Upper lobe of left lung (tissue), 6 donors: Measurements from ENCODE around the gene EYA3. TPM values are rescaled to one million over a fixed set of nuclear protein-coding genes. Genes with fewer than 3 reads are reported as not detected.

Source experiments
- ATAC-seq, 2 donors: fragments of 200-7000 bp; cut with Tn5 transposase; one replicate each; pipeline ENCODE4 v1.9.1; 2022; ENCODE audit warnings: mild to moderate bottlenecking in 2 of 2, moderate library complexity in 2 of 2; ENCODE audit not compliant: low FRiP score in 2 of 2
- DNase-seq, 2 donors: peaks; one replicate each; pipeline ENCODE4 v3.0.0-alpha.2; 2019 to 2020
- H3K27ac ChIP-seq, 4 donors: fragments of 200-600 bp; sonication (generic); one replicate each; pipeline ENCODE4 v1.5.1; 2016 to 2019
- H3K27me3 ChIP-seq, 4 donors: fragments of 200-600 bp; sonication (generic); one replicate each; pipeline ENCODE4 v1.5.1; 2017 to 2019
- H3K36me3 ChIP-seq, 4 donors: fragments of 200-600 bp; sonication (generic); one replicate each; pipeline ENCODE4 v1.5.1; 2016 to 2019
- H3K4me1 ChIP-seq, 4 donors: fragments of 200-600 bp; sonication (generic); one replicate each; pipeline ENCODE4 v1.5.1; 2018 to 2019
- H3K4me3 ChIP-seq, 4 donors: fragments of 200-600 bp; sonication (generic); one replicate each; pipeline ENCODE4 v1.5.1; 2017 to 2019; ENCODE audit warnings: mild to moderate bottlenecking in 2 of 4, moderate library complexity in 1 of 4
- H3K9me3 ChIP-seq, 4 donors: fragments of 200-600 bp; sonication (generic); one replicate each; pipeline ENCODE4 v1.5.1; 2018 to 2019
- CTCF ChIP-seq, 6 experiments: fragments of 450-650 bp in 4 of 6; fragments of 200-600 bp in 2 of 6; sonication (generic) in 2 of 6; IDR thresholded peaks; one replicate each; pipeline ENCODE4 v1.5.1; 2016 to 2019; ENCODE audit warnings: antibody characterized with exemption in 6 of 6
- EP300 ChIP-seq, 4 donors: sonication (generic); formaldehyde crosslinking; IDR thresholded peaks; one replicate each; pipeline ENCODE4 v1.5.1; 2017; ENCODE audit warnings: antibody characterized with exemption in 4 of 4, control low read depth in 2 of 4
- POLR2A ChIP-seq, 4 donors: fragments of 450-650 bp; IDR thresholded peaks; one replicate each; pipeline ENCODE4 v1.5.1; 2016 to 2017; ENCODE audit warnings: antibody characterized with exemption in 4 of 4, mild to moderate bottlenecking in 2 of 4
- POLR2AphosphoS5 ChIP-seq, 2 donors: sonication (generic); formaldehyde crosslinking; IDR thresholded peaks; one replicate each; pipeline ENCODE4 v1.5.1; 2017; ENCODE audit warnings: antibody characterized with exemption in 2 of 2
- WGBS, 2 donors: methylation state at CpG; one replicate each; pipeline ENCODE4 v1.1.5; 2017 to 2018; 5-methylcytosine and 5-hydroxymethylcytosine counted together
- total RNA-seq, 6 donors: library from RNA; depleted of rRNA in 4 of 6; stranded (reverse); fragments of >200 nt in 4 of 6; gene quantifications; one replicate each; pipeline versions ENCODE4 v1.1.0 to v1.2.1, GENCODE V29; 2016 to 2021
- donor health status: DM: no; HTN: no; CAD: no; lungs with moderate emphysema.
- donor health status: DM: no; HTN: yes; CAD: no; lungs with severe emphysema.

EYA3 gene
- total RNA-seq, 6 donors from 2014 or later = 15.9 to 23.4 (median 22.0) TPM

- Histone ChIP-seq H3K4me1 (peaks cover 0 to 5% (median 0%) of the 10 kb centered on the region in 4 donors), H3K4me3 (no peak overlapping the region), H3K9me3 (no peaks in the 10 kb centered on the region), H3K27ac (no peak overlapping the region), H3K36me3 (peaks cover 0 to 57% (median 7%) of the 10 kb centered on the region in 4 donors), H3K27me3 (no peaks in the 10 kb centered on the region)
- TF ChIP-seq POLR2A (IDR thresholded peaks at IDR 0.05) (no peak), POLR2AphosphoS5 (IDR thresholded peaks at IDR 0.05) (no peak), EP300 (IDR thresholded peaks at IDR 0.05) (no peak)
- WGBS, 2 donors = 90% methylated on average over 8 of the region's 8 CpGs
- ATAC-seq (no peak), DNase-seq (no peak)
Observed at GRCh38 chr1:28037946-28038345, 50.5 kb downstream of the EYA3 start.

- TF ChIP-seq POLR2AphosphoS5 (IDR thresholded peaks at IDR 0.05) (no peak), EP300 (IDR thresholded peaks at IDR 0.05) (no peak), POLR2A (IDR thresholded peaks at IDR 0.05) (no peak), CTCF (IDR thresholded peaks at IDR 0.05) (no peak)
- Histone ChIP-seq H3K9me3 (no peaks in the 10 kb centered on the region), H3K27ac (no peak overlapping the region), H3K4me1 (peaks cover 0 to 5% (median 0%) of the 10 kb centered on the region in 4 donors), H3K36me3 (peaks cover 0 to 53% (median 7%) of the 10 kb centered on the region in 4 donors), H3K27me3 (no peaks in the 10 kb centered on the region), H3K4me3 (no peak overlapping the region)
- ATAC-seq (no peak), DNase-seq (no peak)
Observed at GRCh38 chr1:28037206-28037605, 51.2 kb downstream of the EYA3 start.

GRCh38 chr1:28036431-28036830 is 52.0 kb downstream of the EYA3 start:
- WGBS, 2 donors = 81 to 88% methylated on average over 2 of the region's 2 CpGs
- Histone ChIP-seq H3K36me3 (peaks cover 0 to 45% (median 7%) of the 10 kb centered on the region in 4 donors), H3K9me3 (no peaks in the 10 kb centered on the region), H3K4me1 (peaks cover 4 to 5% (median 5%) of the 10 kb centered on the region in 4 donors), H3K4me3 (no peak overlapping the region), H3K27me3 (no peaks in the 10 kb centered on the region), H3K27ac (no peak overlapping the region)
- DNase-seq = no peak
- no peak for ATAC-seq
- TF ChIP-seq POLR2AphosphoS5 (IDR thresholded peaks at IDR 0.05) (no peak), CTCF (IDR thresholded peaks at IDR 0.05) (no peak), POLR2A (IDR thresholded peaks at IDR 0.05) (no peak), EP300 (IDR thresholded peaks at IDR 0.05) (no peak)

GRCh38 chr1:28035420-28035819 is 53.0 kb downstream of the EYA3 start:
- Histone ChIP-seq H3K27me3 (no peaks in the 10 kb centered on the region), H3K27ac (no peak overlapping the region), H3K36me3 (peaks cover 0 to 38% (median under 1%) of the 10 kb centered on the region in 4 donors), H3K4me1 (peaks cover 4 to 10% (median 5%) of the 10 kb centered on the region in 4 donors), H3K9me3 (no peaks in the 10 kb centered on the region), H3K4me3 (no peak overlapping the region)
- TF ChIP-seq CTCF (IDR thresholded peaks at IDR 0.05) = no peak
- TF ChIP-seq POLR2AphosphoS5 (IDR thresholded peaks at IDR 0.05) = no peak
- no peak for TF ChIP-seq POLR2A (IDR thresholded peaks at IDR 0.05)
- no peak for TF ChIP-seq EP300 (IDR thresholded peaks at IDR 0.05)
- 85 to 87% methylated on average over 4 of the region's 4 CpGs for WGBS, 2 donors
- ATAC-seq (no peak), DNase-seq (no peak)

GRCh38 chr1:28032281-28032680 is 56.1 kb downstream of the EYA3 start:
- no peak for DNase-seq
- Histone ChIP-seq H3K27me3 (no peaks in the 10 kb centered on the region), H3K4me1 (peaks cover 7 to 20% (median 12%) of the 10 kb centered on the region in 4 donors), H3K27ac (peak overlapping the region in 1 of 4 donors; percentile 58), H3K36me3 (peaks cover 0 to 17% (median 0%) of the 10 kb centered on the region in 4 donors), H3K9me3 (no peaks in the 10 kb centered on the region), H3K4me3 (no peak overlapping the region)
- ATAC-seq = no peak
- TF ChIP-seq CTCF (IDR thresholded peaks at IDR 0.05) = no peak
- TF ChIP-seq POLR2AphosphoS5 (IDR thresholded peaks at IDR 0.05) = no peak
- TF ChIP-seq EP300 (IDR thresholded peaks at IDR 0.05) = no peak
